Erythroblast (primary cell): ENCODE data around the gene UACA.

ENCODE experiments used
- GATA1 ChIP-seq: IDR thresholded peaks from 2 replicates; pipeline ENCODE4 v1.6.1; 2011; ENCODE audit warnings: low read depth, mild to moderate bottlenecking, control low read depth, low read length, moderate library complexity
- POLR2A ChIP-seq: IDR thresholded peaks from 2 replicates; pipeline ENCODE4 v1.6.1; 2011; ENCODE audit warnings: mild to moderate bottlenecking, low read length

DNA sequence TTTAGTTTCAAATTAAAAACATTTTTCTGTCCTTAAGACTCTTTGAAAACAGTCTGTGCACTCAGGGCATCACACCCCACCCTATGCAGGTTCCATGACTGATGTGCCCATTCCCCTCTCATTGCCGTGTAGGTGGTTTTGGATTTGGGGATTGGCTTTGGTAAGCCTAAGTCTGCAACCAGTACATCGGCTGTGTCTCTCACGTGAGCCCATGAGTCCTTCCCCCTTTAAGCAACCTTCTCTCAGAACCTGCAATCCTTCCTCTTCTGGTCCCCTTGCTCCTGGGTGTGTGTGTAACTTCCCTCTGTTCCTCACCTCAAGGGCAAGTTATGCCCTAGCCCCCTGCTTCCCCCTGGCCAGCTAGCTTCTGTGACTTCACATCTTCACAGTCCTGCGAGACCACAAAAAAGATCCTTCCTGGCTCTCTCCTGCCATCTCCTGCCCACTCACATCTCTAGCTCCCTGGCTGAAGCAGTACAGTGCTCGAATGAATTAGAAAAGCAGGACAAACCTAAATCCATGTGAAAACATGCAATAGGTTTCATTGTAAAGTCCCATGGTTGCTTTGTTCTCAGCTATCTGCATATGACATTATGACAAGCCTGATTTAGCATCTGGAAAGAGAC is 126.7 kb downstream of the UACA start:
- TF ChIP-seq POLR2A (no peak), GATA1 (no peak)
